Fibroblast of upper back skin (primary cell): Measurements from ENCODE around the gene NNT.
"Not testable (repeated sequence)": the region's sequence is repeated elsewhere in the genome, so short reads cannot be mapped to it uniquely, and the experiment has no call there.

ENCODE experiments used
- DNase-seq: peaks from one replicate; pipeline ENCODE4 v3.0.0-alpha.2; 2013

NNT gene

GRCh38 chr5:43676083-43676840 lies 73.3 kb downstream of the NNT start:
- DNase-seq = no peak

GRCh38 chr5:43677253-43677652 lies 74.3 kb downstream of the NNT start:
- no peak for DNase-seq

GRCh38 chr5:43679214-43679613 lies 76.2 kb downstream of the NNT start:
- no peak for DNase-seq

- peak; percentile 28 for DNase-seq
These were observed 77.3 kb downstream of the NNT start for GRCh38 chr5:43680286-43680685.

GRCh38 chr5:43683884-43684471 lies 81.0 kb downstream of the NNT start:
- no peak for DNase-seq

- no peak for DNase-seq
These were observed 82.4 kb downstream of the NNT start for GRCh38 chr5:43685252-43685950.

GRCh38 chr5:43687275-43687674 lies 84.3 kb downstream of the NNT start:
- no peak for DNase-seq

GRCh38 chr5:43691275-43691674 lies 88.3 kb downstream of the NNT start:
- DNase-seq = no peak

GRCh38 chr5:43691893-43692292 lies 88.9 kb downstream of the NNT start:
- no peak for DNase-seq

- DNase-seq = no peak
These were observed 90.4 kb downstream of the NNT start for GRCh38 chr5:43693411-43693810.

- DNase-seq = no peak
These were observed 91.0 kb downstream of the NNT start for GRCh38 chr5:43694027-43694426.

- not testable (repeated sequence) for DNase-seq
These were observed 93.5 kb downstream of the NNT start for GRCh38 chr5:43696444-43696843.

- no peak for DNase-seq
These were observed 96.9 kb downstream of the NNT start for GRCh38 chr5:43699910-43700309.

- DNase-seq = no peak
These were observed 97.6 kb downstream of the NNT start for GRCh38 chr5:43700601-43701000.

- DNase-seq = no peak
These were observed 98.2 kb downstream of the NNT start for GRCh38 chr5:43701227-43701626.

GRCh38 chr5:43702293-43702692 lies 99.3 kb downstream of the NNT start:
- DNase-seq = no peak

GRCh38 chr5:43702815-43703214 lies 99.8 kb downstream of the NNT start:
- DNase-seq = peak; percentile 60

- no peak for DNase-seq
These were observed 101.3 kb downstream of the NNT start for GRCh38 chr5:43704243-43704642.

GRCh38 chr5:43706576-43706975 lies 103.6 kb downstream of the NNT start:
- DNase-seq = not testable (repeated sequence)

- DNase-seq = peak; percentile 72
These were observed 108.5 kb downstream of the NNT start for GRCh38 chr5:43711496-43711895.

GRCh38 chr5:43712081-43712480 lies 109.1 kb downstream of the NNT start:
- DNase-seq = no peak

GRCh38 chr5:43719783-43720182 lies 116.8 kb downstream of the NNT start:
- not testable (repeated sequence) for DNase-seq

- no peak for DNase-seq
These were observed 125.6 kb downstream of the NNT start for GRCh38 chr5:43728581-43728980.

- peak; percentile 46 for DNase-seq
These were observed 127.0 kb downstream of the NNT start for GRCh38 chr5:43729846-43730478.
